ENCODE results near the gene MMP14.

DNA sequence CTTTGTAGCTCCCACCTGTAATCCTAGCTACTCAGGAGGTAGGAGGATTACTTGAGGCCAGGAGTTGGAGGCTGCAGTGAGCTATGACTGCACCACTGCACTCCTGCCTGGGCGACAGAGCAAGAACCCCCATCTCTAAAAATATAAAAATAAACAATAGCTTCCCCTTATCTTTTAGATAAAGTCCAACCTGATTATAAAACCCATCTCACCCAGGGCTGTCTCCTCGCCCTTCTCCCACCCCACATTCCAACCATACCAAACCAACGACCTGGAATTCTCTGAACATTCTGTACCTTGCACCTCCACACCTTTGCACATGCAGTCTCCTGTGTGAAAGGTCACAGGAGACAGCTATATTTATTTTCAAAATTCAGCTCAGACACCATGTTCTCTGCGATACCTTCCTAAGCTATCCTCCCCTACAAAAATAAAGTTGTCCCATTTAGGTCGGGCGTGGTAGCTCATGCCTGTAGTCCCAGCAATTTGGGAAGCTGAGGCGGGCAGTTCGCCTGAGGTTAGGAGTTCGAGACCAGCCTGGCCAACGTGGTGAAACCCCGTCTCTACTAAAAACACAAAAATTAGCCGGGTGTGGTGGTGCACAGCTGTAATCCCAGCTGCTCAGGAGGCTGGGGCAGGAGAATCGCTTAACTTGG lies 28.8 kb upstream of the MMP14 start:
- no peak for TF ChIP-seq POLR2A (IDR thresholded peaks at IDR 0.05)
- TF ChIP-seq, protein P1, sequence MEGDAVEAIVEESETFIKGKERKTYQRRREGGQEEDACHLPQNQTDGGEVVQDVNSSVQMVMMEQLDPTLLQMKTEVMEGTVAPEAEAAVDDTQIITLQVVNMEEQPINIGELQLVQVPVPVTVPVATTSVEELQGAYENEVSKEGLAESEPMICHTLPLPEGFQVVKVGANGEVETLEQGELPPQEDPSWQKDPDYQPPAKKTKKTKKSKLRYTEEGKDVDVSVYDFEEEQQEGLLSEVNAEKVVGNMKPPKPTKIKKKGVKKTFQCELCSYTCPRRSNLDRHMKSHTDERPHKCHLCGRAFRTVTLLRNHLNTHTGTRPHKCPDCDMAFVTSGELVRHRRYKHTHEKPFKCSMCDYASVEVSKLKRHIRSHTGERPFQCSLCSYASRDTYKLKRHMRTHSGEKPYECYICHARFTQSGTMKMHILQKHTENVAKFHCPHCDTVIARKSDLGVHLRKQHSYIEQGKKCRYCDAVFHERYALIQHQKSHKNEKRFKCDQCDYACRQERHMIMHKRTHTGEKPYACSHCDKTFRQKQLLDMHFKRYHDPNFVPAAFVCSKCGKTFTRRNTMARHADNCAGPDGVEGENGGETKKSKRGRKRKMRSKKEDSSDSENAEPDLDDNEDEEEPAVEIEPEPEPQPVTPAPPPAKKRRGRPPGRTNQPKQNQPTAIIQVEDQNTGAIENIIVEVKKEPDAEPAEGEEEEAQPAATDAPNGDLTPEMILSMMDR (IDR thresholded peaks at IDR 0.05) = no peak

Data from vagina (tissue), 2 donors.